Prostate gland (tissue), 2 donors: ENCODE results near the gene NEMP2. TPM values are rescaled to one million over a fixed set of nuclear protein-coding genes. Genes with fewer than 3 reads are reported as not detected.

Source experiments
- DNase-seq: peaks from one replicate; pipeline ENCODE4 v3.0.0-alpha.2; 2019; ENCODE audit warnings: low spot score
- H3K27ac ChIP-seq, 2 donors: fragments of 200-600 bp; sonication (generic); 2 replicates each; pipeline ENCODE4 v1.5.1; 2017 to 2019
- H3K27me3 ChIP-seq: fragments of 200-600 bp; sonication (generic); replicated peaks from 2 replicates; pipeline ENCODE4 v1.5.1; 2019; ENCODE audit not compliant: insufficient read depth
- H3K36me3 ChIP-seq, 2 donors: fragments of 200-600 bp; sonication (generic); 1 replicate in 1 of 2; 2 replicates in 1 of 2; pipeline versions ENCODE4 v1.5.1 to v1.8.1; 2017 to 2019
- H3K4me1 ChIP-seq: fragments of 200-600 bp; sonication (generic); replicated peaks from 2 replicates; pipeline ENCODE4 v1.5.1; 2019
- H3K4me3 ChIP-seq, 2 donors: fragments of 200-600 bp; sonication (generic); 2 replicates each; pipeline ENCODE4 v1.5.1; 2017 to 2019
- H3K9me3 ChIP-seq: fragments of 200-600 bp; sonication (generic); 2 replicates; pipeline ENCODE4 v1.5.1; 2017
- POLR2A ChIP-seq: fragments of 450-650 bp; IDR thresholded peaks from one replicate; pipeline ENCODE4 v1.6.1; 2016; ENCODE audit warnings: antibody characterized with exemption, mild to moderate bottlenecking
- POLR2AphosphoS5 ChIP-seq: sonication (generic); formaldehyde crosslinking; IDR thresholded peaks from one replicate; pipeline ENCODE4 v1.6.1; 2017; ENCODE audit warnings: antibody characterized with exemption
- WGBS: methylation state at CpG from one replicate; pipeline ENCODE4 v1.1.5; 2018; 5-methylcytosine and 5-hydroxymethylcytosine counted together
- intact Hi-C: fragments of 100-400 bp; cut with DNase I; formaldehyde crosslinking; loops from one replicate; pipeline ENCODE4 v1.14.2; 2022
- total RNA-seq, 2 donors: library from RNA; depleted of rRNA; stranded (reverse); fragments of >200 nt; gene quantifications; one replicate each; pipeline ENCODE4 v1.1.0, GENCODE V29; 2016
- TF ChIP-seq, protein P1 (sequence below), 4 experiments: fragments of 200-600 bp in 2 of 4; fragments of 450-650 bp in 2 of 4; sonication (generic) in 2 of 4; IDR thresholded peaks; 1 replicate in 3 of 4; 2 replicates in 1 of 4; pipeline ENCODE4 v1.5.1; 2016 to 2019; ENCODE audit warnings: antibody characterized with exemption in 4 of 4, mild to moderate bottlenecking in 2 of 4, moderate library complexity in 2 of 4

The NEMP2 gene
- total RNA-seq, 2 donors from 2014 or later, result 4.6 to 14.0 TPM

GRCh38 chr2:190533175-190533967, 1.2 kb downstream of the NEMP2 start:
- TF ChIP-seq, protein P1, sequence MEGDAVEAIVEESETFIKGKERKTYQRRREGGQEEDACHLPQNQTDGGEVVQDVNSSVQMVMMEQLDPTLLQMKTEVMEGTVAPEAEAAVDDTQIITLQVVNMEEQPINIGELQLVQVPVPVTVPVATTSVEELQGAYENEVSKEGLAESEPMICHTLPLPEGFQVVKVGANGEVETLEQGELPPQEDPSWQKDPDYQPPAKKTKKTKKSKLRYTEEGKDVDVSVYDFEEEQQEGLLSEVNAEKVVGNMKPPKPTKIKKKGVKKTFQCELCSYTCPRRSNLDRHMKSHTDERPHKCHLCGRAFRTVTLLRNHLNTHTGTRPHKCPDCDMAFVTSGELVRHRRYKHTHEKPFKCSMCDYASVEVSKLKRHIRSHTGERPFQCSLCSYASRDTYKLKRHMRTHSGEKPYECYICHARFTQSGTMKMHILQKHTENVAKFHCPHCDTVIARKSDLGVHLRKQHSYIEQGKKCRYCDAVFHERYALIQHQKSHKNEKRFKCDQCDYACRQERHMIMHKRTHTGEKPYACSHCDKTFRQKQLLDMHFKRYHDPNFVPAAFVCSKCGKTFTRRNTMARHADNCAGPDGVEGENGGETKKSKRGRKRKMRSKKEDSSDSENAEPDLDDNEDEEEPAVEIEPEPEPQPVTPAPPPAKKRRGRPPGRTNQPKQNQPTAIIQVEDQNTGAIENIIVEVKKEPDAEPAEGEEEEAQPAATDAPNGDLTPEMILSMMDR (IDR thresholded peaks at IDR 0.05), result no peak
- TF ChIP-seq POLR2A (no peak), POLR2AphosphoS5 (no peak)
- Histone ChIP-seq H3K27ac (peak overlapping the region; percentile 90 to 94), H3K36me3 (no peaks in the 10 kb centered on the region), H3K27me3 (no peaks in the 10 kb centered on the region), H3K4me1 (no peaks in the 10 kb centered on the region), H3K9me3 (no peaks in the 10 kb centered on the region), H3K4me3 (peak overlapping the region; percentile 72 to 76)
- no peak for DNase-seq
- intact Hi-C loops, result loop anchor here (10.0 kb wide), 1 partner anchor 271 kb away; no protein-coding TSS in a partner anchor
- WGBS, result 52% methylated on average over 10 of the region's 10 CpGs

DNA sequence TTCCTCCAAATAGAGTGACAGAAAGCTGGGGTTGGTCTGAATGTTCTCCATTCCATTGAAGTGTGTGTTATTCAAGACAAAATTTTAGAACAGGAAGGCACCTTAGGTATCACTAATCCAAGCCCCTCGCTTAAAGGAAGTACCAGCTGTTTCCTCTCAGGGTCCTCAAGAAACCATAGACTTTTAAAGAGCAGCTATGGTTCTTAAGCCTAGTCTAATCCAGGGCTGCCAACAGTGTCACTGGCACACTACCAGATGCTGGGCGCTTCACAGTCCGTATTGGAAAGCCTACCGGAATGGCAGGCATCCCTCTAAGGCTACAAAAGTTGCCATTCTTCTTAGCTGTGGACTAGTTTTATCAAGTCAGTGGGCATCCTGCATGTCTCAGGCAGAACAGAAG, 1.9 kb downstream of the NEMP2 start:
- H3K4me1 ChIP-seq, result no peaks in the 10 kb centered on the region
- 82% methylated on average over 4 of the region's 4 CpGs for WGBS
- H3K4me3 ChIP-seq, result no peak overlapping the region
- H3K36me3 ChIP-seq, result no peaks in the 10 kb centered on the region
- intact Hi-C loops, result loop anchor here (10.0 kb wide), 1 partner anchor 272 kb away; no protein-coding TSS in a partner anchor
- no peak overlapping the region for H3K27ac ChIP-seq
- H3K9me3 ChIP-seq, result no peaks in the 10 kb centered on the region
- no peak for DNase-seq
- TF ChIP-seq, protein P1 (IDR thresholded peaks at IDR 0.05), result no peak
- TF ChIP-seq POLR2A (no peak), POLR2AphosphoS5 (no peak)
- no peaks in the 10 kb centered on the region for H3K27me3 ChIP-seq

DNA sequence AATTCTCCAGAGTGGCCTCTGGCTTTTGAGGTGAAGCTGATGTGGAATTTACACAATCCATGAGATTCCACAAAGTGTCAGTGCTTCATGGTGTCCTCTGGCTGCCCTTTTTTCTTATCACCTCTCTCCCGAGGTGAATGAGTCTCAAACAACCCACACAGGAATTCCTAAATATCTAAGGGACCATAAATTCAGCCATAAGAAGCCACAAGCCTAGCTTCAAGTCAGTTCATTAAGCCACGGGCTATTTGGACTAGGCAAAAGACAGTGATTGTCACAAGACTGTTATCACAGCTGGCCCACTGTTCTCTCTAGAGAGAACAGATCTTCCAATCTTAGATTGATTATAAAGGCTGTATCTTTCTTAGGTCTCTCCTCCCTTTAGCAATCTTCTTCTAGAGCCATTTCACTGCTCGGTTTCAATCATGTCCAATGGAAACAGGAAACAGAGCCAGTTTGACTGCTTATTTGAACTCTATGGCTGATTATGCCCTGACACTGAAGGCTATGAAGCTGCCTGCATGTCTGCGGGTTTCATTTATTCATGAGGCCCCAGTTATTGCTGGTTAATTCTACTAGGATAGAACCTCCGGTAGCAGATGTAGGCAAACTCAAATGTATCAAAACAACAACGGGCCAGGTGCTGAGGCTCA, 4.1 kb downstream of the NEMP2 start:
- H3K4me1 ChIP-seq, result no peaks in the 10 kb centered on the region
- no peak for TF ChIP-seq POLR2AphosphoS5
- TF ChIP-seq, protein P1 (IDR thresholded peaks at IDR 0.05), result no peak
- no peak for TF ChIP-seq POLR2A
- DNase-seq, result no peak
- H3K27ac ChIP-seq, result no peak overlapping the region
- WGBS, result 52% methylated on average over 6 of the region's 6 CpGs
- no peaks in the 10 kb centered on the region for H3K36me3 ChIP-seq
- H3K27me3 ChIP-seq, result no peaks in the 10 kb centered on the region
- intact Hi-C loops, result loop anchor here (10.0 kb wide), 1 partner anchor 274 kb away; no protein-coding TSS in a partner anchor
- H3K4me3 ChIP-seq, result no peak overlapping the region
- H3K9me3 ChIP-seq, result no peaks in the 10 kb centered on the region

DNA sequence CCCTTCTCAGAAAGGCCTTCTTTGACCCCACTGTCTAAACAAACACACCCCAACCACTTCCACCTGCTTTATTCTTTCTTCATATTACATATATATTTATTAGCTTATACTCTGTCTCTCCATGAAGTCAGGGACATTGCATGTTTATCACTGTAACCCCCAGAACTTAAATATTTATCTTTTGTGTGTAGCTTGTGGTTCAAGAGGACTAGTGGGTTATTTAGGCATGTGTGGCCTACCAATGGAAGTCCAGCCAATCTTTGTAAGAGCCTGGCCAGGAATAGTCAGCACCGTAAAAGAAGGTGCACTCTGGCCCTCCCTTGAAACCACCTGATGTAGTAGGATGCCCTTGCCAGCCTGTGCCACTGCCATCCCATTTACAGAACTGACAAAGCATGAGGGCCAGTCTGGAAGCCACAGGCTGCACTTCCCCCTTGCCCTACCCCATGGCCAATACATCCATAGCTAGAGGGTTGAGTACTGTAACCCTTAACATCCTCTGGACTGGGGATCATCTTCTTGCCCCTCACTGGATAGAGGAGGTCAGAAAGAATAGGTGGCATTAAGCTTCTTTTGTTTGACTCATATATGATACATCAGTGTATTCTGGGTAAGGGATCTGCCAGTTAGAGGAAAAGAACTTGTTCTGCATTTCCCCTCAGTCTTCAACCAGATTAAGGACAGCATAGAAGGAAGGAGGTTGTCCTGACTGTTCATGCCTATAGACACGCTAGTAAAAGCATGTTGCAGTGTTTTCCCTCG, 4.9 kb downstream of the NEMP2 start:
- H3K27ac ChIP-seq, result no peak overlapping the region
- no peaks in the 10 kb centered on the region for H3K27me3 ChIP-seq
- DNase-seq, result no peak
- WGBS, result 52% methylated on average over 3 of the region's 3 CpGs
- H3K9me3 ChIP-seq, result no peaks in the 10 kb centered on the region
- no peaks in the 10 kb centered on the region for H3K36me3 ChIP-seq
- intact Hi-C loops, result loop anchor here (10.0 kb wide), 1 partner anchor 275 kb away; no protein-coding TSS in a partner anchor
- TF ChIP-seq, protein P1 (IDR thresholded peaks at IDR 0.05), result no peak
- TF ChIP-seq POLR2A (no peak), POLR2AphosphoS5 (no peak)
- H3K4me3 ChIP-seq, result no peak overlapping the region
- no peaks in the 10 kb centered on the region for H3K4me1 ChIP-seq
